Stimulated activated CD8-positive, alpha-beta memory T cell treated with anti-CD3 and anti-CD28 coated beads, Interleukin-7, amount 100 ng/mL, for 48 hours (primary cell): Measurements from ENCODE around the gene CALB2.
A peak's percentile ranks its signal among the peaks of the same experiment; 100 is the strongest.
"Not testable (repeated sequence)": the region's sequence is repeated elsewhere in the genome, so short reads cannot be mapped to it uniquely, and the experiment has no call there.

ENCODE experiments used
- DNase-seq, 2 donors: peaks; one replicate each; pipeline ENCODE4 v3.0.0-alpha.2; 2020; ENCODE audit warnings: low read depth in 1 of 2; ENCODE audit errors: extremely low read depth in 1 of 2

CALB2 gene

DNA sequence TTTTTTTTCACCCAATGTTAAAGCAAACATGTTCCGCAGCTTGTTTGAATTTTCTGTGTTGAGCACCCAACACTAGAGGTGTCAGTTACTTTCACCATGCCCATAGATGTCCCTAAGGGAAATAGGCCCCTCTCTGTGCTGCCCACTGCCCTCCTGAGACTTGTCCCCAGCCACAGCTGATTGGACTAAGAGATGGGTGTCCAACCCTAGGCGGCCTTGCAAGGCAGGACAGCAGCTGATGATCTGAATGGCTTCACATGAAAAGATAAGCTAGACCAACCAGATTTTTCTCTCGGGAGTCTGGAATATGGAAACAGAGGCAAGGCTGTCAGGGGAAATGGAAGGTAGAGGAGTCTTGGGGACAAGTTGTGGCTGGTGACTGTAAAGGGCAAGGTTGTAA, 6.1 kb upstream of the CALB2 start:
- no peak for DNase-seq

DNA sequence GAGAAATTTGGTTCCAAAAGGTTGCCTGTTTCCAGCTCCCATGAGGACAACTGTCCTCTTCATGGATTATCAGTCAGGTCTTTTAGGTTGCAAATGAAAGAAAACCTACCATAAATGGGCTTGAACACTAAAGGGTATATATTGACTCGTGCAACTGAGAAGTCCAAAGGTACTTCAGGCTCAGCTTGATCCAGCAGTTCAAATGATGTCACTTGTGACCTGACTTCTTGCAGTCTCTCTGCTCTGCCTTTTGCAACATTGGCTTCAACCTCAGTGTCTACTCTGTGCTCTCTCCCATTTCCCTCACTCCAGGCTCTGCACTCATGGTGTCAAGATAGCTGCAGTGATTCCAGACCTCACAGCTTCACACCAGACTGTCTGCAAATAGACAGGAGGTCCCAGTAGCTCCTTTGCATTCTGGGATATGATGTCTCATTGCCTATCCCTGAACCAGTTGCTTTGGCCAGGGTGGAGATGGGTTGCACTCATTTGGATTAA, 5.5 kb upstream of the CALB2 start:
- DNase-seq, result no peak

DNA sequence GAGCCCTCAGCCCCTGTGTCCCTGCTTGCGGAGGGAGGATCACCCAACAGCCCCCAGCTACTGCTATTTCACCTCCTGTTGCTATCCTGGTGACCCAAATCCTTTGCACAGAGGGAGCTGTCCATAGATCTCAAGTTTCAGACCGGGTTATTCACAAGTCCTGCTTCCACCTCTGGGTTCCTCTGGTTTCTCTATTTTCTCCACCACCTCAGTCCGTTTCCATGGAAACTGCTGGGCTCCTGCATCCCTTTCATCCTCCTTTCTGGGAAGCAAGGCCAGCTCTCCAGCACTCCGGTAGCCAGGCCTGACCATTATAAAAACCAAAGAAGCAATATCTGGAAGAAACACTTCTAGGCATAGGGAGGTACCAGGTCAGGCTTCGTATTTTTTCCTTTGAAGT, 4.8 kb upstream of the CALB2 start:
- no peak for DNase-seq

DNA sequence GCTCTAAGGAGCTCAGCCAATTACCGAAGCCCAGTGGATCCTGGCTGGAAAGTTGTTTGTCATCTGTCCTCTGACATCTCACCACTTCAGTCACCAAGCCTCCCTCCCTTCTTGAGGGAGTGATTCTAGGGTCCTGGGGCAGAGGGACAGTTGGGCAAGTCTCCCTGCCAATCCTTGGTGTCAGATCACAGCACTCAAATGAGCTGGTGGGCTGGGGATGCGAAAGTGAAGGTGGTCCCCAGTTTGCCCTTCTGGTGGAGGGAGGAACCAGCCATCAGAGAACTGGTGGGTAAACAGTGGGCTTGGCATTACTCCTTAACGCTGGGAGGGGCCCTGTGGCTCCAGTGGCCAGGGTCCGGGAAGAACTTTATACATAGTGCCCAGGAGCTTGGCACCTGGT, 4.4 kb upstream of the CALB2 start:
- DNase-seq, result no peak

DNA sequence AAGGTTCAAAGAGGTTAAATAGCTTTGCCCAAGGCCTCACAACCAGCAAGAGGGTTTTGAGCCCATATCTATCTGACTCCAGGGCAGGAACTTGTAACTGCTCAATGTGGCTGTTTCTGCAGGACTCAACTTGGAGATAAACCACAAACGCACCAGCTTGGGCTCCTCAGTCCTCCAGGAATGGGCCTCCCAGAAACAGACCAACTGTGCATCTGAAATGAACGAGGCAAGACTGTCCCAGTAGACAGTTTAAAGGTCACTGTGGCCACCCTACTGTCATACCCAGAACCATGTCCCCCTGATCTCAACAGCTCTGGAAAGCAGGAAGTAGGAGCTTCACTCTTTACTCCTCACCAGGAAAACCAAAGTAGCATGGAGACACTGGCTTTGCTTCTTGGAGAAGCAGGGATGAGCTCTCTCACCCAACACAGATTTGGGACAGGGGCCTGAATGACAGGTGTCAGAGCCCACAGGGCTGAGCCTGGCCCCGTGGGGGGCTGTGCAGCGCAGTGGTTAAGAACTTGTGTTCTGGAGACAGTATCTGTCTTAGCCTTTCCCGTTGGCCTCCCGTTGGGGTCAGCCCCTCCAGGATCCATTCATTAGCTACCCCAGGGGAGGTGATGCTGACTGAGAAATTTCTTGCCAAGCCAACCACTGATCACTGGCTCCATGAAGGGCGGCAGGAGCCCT, 2.3 kb upstream of the CALB2 start:
- DNase-seq, result no peak

DNA sequence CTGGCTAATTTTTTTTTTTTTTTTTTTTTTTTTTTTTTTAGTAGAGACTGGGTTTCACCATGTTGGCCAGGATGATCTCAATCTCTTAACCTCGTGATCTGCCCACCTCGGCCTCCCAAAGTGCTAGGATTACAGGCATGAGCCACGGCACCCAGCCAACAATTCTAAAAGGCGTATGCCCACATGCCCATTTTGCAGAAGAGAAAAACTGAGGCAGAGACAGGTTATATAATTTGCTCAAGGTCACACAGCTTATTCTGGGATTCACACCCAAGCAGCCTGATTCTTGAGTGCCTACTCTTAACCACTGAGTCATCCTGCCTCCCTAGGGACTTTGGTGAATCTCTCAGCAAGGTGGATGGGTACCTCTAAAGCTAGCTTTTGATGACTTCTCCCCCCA, 1.6 kb upstream of the CALB2 start:
- DNase-seq, result not testable (repeated sequence)

DNA sequence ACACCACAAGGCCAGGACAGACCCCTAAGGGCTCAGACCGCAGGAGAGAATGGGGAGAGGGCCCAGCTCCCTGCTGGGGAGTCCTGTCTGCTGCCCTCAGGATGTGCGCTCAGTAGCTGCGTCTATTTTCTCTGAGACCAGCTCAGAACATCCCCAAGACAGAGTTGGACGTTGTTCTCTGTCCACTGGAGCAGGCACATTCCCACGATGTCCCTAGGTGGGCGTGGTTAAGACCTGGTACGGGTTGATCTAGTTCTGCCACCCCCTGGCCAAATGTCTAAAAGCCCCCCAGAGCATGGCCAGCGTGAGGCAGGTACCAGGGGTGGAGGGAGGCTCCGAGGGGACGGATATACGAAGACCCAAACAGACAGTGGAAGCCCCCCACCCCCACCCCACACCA, 842 bp upstream of the CALB2 start:
- DNase-seq, result no peak

DNA sequence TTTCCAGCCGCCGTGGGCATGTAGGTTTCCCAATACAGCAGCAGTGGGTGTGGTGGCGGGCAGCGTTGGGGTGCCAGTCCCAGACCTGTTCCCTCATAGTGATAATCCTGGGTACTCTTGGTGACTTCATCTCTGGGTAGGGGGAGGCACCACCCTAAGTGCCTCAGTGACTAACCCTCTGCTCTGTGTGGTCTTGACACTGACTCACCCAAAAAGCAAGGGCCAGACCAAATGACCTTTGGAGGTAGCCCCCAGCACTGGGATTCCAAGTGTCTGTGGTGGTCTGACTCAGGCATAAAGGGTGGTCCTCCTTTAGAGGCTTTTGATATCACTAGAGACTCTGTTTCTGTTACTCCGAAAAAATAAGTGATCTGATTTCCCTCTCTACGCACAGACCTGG, 908 bp downstream of the CALB2 start:
- DNase-seq, result no peak

DNA sequence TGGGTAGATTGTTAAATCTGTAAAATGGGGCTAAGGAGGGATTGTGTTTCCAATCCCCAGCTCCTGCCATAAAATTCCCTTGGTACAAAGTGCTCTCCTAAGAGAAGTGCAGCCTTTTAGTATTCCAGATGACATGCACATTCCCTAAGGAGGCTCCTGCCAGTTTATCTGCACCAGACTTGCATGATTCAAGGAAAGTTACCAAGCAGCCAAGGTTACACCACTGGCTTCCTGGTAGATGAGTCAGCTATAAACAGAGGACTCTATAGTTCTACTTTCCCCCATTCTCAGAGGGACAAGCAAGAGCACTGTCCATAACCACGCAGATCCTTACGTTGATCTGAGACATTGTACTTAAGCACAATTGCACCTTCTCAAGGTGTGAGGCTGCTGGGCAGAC, 1.9 kb downstream of the CALB2 start:
- no peak for DNase-seq

DNA sequence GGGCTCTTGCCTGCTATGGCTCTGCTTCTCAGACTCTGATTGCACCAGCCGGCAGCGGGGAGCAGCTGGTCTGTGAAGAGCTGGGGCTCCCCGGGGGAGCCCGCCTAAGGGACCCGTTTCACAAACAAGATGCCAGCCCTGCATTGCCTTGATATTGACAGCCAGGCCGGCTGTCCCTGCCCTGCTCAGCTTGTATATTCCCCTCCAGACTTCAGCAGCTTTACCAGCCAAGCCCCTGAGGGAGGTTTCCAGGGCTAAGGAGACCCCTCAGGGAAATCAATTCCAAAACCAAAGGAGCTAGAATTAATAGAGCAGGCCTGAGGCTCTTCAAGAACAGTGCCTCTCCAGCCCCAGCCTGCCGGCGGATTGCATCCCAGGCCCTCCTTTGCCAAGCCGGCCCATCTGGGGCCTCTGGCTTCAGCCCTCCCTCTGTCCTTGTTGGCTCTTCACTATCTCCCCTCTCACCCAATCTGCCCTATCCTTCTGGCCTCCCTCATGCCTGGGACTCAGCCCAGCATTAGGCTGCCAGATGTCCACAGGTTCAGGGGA, 5.7 kb downstream of the CALB2 start:
- no peak for DNase-seq

DNA sequence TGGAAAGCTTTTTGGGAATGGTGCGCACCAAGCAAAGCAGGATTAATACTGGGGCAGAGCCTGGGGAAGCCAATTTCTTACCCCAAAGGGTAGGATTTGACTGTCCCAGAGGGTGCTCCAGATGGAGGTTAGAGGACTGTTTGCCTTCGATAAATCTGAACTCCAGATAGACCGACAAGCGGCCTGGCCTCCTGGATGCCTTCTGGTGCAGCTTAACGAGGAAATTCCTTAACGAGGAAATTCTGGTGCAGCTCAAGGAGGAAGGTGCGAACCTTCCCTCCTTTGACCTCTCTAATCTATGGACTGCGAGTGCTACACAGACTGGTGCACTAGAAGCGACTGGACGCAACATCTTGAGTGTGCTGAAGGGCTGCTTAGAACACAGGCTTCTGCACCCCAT, 6.5 kb downstream of the CALB2 start:
- DNase-seq, result no peak

DNA sequence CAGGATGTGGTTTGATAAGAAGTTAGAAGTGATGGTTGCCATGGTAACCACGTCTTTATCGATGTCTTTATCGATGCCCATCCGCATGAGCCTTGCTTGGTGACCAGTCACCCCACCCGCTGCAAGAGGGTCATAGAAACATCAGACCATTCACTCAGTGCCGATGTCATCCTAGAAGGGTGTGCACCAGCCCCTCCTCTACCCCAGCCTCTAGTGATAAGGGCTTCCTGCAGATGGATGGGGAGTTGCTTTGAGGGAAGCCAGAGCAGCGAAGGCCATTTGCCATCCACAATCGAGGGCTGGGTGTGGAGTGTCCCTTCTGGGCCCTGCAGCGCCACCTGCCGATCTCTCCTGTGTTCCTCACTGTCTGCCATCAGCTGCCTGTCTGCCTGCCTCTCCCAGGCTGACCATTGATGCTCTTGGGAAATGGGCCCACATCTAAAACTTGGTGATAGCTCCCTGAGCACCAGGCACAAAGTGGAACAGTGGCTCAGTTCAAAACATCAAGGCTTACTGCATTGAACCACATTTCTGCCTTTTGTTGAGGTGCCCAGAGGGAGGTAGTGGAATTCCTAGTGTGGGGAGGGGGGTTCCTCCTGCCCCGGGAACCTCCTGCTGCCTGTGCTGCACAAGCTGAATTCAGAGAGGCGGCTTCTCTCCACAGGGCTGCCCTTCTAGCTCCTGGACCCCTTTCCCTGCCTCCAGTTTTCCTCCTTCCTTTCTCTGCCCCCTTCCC, 8.9 kb downstream of the CALB2 start:
- DNase-seq, result peak in 1 of 2 donors; percentile 18

DNA sequence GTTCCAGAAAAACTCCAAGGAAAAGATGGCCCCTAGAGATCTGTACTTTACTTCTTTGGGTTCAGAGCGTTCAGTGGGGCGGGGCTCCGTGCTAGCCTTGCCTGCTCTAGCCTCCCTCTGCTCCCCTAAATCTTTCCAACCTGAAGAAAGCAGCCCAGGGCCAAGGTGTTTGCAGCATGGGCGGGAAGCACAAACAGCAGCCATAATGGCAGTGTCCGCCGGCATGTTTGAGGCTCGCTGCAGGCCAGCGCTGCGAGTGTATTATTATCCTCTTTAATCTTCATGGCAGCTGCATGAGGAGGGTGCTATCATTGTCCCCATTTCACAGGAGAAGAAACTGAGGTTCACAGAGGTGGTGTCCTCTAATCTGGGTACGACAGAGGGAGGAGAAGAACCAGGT, 10.4 kb downstream of the CALB2 start:
- DNase-seq, result no peak

DNA sequence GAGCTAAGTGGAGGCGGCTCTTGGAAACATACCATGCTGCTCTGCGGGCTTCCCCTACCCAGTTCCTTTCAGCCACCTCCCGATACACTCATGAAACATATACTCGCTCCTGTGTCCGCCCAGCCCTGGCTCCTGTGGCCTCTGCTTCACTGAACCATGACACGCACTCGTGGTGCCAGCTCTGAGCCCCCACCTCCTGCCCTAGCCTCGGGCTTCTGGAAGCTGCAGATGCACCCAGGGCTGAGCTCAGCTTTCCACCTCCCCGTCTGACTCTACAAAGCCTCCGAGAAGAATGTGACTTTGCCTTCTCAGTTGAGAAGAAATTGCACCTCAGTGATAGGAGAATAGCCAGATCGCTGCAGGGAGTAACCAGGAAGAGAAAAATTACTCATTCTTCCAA, 11.0 kb downstream of the CALB2 start:
- no peak for DNase-seq

DNA sequence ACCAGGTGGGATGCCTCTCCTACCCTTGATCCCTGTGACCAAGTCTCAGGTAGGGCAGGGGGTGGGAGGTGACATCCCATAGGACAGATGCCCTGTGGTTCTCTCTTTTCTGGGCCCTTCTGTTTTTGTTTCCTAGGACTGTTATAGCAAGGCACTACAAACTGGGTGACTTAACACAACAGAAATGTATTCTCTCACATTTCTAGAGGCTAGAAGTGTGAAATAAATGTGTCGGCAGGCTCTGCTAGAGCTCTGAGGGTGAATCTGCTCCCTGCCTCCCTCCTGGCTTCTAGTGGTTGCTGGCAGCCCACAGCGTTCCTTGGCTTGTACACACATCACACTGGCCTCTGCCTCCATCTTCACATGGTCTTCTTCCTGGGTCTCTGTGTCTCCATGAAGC, 12.7 kb downstream of the CALB2 start:
- no peak for DNase-seq

DNA sequence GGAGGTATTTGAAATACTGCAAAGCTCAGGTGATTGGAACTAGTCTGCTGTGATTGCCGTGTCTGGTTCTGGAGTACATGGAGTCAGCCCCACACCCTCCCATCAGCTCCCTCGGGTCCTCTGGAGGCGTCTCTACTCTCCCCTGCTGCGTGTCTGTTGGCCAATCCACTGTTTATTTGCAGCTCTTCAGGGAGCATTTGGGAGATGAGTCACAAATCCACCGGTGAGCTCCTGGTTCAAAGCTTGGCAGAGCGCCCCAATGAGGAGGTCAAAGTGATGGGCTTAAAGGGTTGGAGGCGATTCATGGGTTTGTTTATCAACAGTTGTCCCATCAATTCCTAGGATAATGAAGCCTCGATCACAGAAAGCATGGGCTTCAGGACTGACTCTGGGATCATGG, 14.6 kb downstream of the CALB2 start:
- DNase-seq, result no peak

DNA sequence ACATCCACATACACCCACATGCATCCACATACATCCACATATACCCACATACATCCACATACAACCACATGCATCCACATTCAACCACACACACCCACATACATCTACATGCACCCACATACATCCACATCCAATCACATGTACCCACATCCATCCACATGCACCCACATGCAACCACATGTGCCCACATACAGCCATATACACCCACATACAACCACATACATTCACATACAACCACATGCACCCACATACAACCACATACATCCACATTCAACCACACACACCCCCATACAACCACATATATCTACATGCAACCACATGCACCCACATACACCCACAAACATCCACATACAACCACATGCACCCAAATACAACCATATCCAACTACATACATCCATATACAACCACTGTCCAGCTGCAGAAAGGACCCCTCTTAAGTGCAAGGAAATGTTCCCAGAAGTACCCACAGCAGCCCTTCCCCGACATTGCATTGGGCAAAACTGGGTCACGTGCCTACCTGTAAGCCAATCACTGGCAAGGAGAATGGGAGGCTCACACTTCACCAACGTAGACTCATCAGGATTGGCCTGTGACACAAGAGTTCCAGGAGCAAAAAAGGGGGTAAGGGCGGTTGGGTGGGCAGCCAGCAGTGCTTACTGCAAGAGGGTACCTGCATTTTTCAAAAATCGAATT, 18.1 kb downstream of the CALB2 start:
- DNase-seq, result no peak

DNA sequence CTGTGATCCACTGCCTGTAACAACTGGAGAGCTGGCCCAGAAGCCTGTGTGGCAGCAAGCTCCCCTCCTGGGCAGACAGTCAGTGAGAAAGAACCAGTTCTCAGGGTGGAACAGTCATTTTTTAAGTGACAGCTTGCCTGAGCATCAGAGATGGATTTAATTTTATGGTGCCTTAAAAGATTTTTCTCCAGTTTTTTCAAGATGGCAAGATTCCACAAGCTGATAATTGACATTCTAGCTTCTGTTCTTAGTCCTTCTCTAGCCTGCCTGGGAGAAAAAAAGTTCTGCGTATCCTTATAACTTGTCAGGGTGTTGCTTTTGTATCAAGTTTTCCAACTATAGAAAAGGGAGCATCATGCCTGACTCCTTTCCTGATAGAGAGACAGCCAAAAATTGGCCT, 21.2 kb downstream of the CALB2 start:
- no peak for DNase-seq

DNA sequence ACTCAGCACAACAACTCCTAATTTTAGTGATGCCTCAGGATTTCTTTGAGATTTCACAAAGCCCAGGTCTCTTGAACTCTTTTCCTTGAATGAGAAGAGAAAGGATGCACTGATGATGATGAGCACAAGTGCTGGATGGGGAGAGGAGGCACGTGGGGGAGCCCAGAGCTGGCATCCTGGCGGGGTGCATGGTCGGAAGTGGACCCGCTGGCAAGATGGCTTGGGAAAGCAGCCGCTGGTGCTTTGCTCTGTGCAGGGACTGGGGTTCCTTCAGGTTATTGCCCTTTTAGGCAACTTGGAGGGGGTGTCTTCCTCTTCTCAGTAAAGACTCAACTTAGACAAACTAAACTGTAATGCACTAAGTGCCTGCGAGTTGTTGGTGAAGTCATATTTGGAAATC, 22.3 kb downstream of the CALB2 start:
- no peak for DNase-seq

DNA sequence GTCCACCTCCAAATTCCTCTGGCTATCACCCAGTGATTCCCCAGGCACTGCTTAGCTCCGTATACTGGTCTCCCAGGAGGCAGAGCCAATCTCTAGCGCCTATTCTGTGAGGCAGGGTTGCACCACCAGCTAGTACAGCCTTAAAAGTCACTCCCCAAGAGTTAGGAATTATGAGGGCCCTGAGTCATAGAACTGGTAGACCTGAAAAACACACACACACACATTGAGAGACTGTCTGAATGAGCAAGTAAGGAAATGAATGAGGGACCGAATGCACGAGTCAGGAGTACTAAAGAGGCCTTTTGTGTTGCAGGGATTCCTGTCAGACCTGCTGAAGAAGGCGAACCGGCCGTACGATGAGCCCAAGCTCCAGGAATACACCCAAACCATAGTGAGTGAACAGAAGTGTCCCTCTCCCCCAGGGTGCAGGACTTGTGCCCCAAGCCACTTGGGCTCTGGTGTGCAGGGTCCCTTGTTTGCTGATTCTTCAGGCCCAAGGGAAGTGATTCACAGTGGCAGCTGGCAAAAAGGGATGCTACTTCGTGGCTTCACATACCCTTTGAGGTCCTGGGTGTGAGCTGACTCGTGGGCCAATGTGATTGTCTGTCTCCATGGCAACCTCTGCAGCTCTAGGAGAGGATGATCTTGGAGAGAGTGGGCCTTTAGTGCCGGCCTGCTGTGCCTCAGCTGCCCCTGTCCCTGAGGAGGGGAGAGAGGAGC, 24.7 kb downstream of the CALB2 start:
- no peak for DNase-seq

DNA sequence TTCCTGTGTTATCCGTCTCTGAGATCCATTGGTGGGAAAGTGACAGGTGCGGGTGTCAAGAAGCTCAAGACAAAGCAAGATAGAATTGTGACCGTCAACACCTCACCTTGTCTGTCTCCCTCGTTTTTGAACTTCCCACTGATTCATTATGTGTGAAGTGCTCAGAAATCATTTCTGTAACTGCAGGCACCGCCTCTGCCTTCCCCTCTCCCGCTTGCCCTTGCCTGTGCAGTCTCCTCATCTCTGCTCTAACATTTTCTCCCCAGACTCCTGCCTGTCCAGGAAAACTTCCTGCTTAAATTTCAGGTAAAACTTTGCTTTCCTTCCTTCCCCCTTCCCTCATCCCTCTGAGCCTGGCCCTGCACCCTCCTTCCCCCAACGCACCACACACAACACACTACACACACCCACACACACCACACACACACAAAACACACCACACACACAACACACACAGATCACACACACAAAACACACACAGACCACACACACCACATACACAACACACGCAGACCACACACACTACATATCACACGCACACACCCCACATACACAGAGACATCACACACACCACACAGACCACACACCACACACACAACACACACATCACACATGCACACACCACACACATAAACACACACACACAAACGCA, 25.7 kb downstream of the CALB2 start:
- DNase-seq, result no peak
